Measurements from ENCODE around the gene GOLGA6D.
"Not testable (repeated sequence)": the region's sequence is repeated elsewhere in the genome, so short reads cannot be mapped to it uniquely, and the experiment has no call there.

The GOLGA6D gene

GRCh38 chr15:75282572-75282971 lies at the start of gene GOLGA6D:
Gene GOLGA6D, plus strand, starts transcription at chr15:75282835. Its CDS starts 41 bp downstream, at chr15:75282876.
- not testable (repeated sequence) for DNase-seq

- no peak for DNase-seq
Observed at GRCh38 chr15:75233504-75234190, 49.0 kb upstream of the GOLGA6D start.

- DNase-seq: no peak
Observed at GRCh38 chr15:75234191-75234810, 48.3 kb upstream of the GOLGA6D start.

GRCh38 chr15:75235051-75235673 lies 47.5 kb upstream of the GOLGA6D start:
- no peak for DNase-seq

- DNase-seq: no peak
Observed at GRCh38 chr15:75235760-75236729, 46.6 kb upstream of the GOLGA6D start.

GRCh38 chr15:75237316-75237982 lies 45.2 kb upstream of the GOLGA6D start:
- DNase-seq: no peak

GRCh38 chr15:75238150-75238549 lies 44.5 kb upstream of the GOLGA6D start:
- no peak for DNase-seq

- DNase-seq: not testable (repeated sequence)
Observed at GRCh38 chr15:75245741-75246140, 36.9 kb upstream of the GOLGA6D start.

- DNase-seq: not testable (repeated sequence)
Observed at GRCh38 chr15:75248991-75249390, 33.6 kb upstream of the GOLGA6D start.

- no peak for DNase-seq
Observed at GRCh38 chr15:75249726-75250125, 32.9 kb upstream of the GOLGA6D start.

- DNase-seq: not testable (repeated sequence)
Observed at GRCh38 chr15:75251343-75251742, 31.3 kb upstream of the GOLGA6D start.

GRCh38 chr15:75252285-75252684 lies 30.4 kb upstream of the GOLGA6D start:
- not testable (repeated sequence) for DNase-seq

GRCh38 chr15:75258034-75258433 lies 24.6 kb upstream of the GOLGA6D start, which contains the start of gene GOLGA6C:
Gene GOLGA6C, plus strand, starts transcription at chr15:75258334. Its CDS starts 265 bp downstream, at chr15:75258599.
- not testable (repeated sequence) for DNase-seq

GRCh38 chr15:75258620-75259343 lies 23.9 kb upstream of the GOLGA6D start:
- not testable (repeated sequence) for DNase-seq

GRCh38 chr15:75259873-75260272 lies 22.8 kb upstream of the GOLGA6D start:
- not testable (repeated sequence) for DNase-seq

- not testable (repeated sequence) for DNase-seq
Observed at GRCh38 chr15:75273751-75274359, 8.8 kb upstream of the GOLGA6D start.

- not testable (repeated sequence) for DNase-seq
Observed at GRCh38 chr15:75274509-75275107, 8.0 kb upstream of the GOLGA6D start.

- not testable (repeated sequence) for DNase-seq
Observed at GRCh38 chr15:75275617-75276016, 7.0 kb upstream of the GOLGA6D start.

GRCh38 chr15:75278497-75278896 lies 4.1 kb upstream of the GOLGA6D start:
- DNase-seq: not testable (repeated sequence)

GRCh38 chr15:75284152-75284551 lies 1.5 kb downstream of the GOLGA6D start:
- not testable (repeated sequence) for DNase-seq
